ENCODE measurements around the gene SNTG2.

Gene SNTG2

GRCh38 chr2:1249897-1250687, 299.4 kb downstream of the SNTG2 start:
- DNase-seq, result no peak

GRCh38 chr2:1251520-1251919, 300.9 kb downstream of the SNTG2 start:
- DNase-seq, result no peak

DNA sequence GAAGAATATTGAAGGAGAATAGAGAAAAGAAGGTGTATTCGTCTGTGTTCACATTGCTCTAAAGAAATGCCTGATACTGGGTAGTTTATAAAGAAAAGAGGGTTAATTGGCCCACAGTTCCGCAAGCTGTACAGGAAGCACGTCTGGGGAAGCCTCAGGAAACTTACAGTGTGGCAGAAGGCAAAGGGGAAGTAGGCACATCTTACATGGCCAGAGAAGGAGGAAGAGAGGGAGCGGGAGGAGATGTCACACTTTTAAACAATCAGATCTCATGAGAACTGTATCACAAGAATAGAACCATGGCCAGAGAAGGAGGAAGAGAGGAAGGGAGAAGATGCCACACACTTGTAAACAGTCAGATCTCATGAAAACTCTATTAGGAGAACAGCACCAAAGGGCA, 303.0 kb downstream of the SNTG2 start:
- DNase-seq, result no peak

- no peak for DNase-seq
Observed at GRCh38 chr2:1254662-1255343, 304.2 kb downstream of the SNTG2 start.

DNA sequence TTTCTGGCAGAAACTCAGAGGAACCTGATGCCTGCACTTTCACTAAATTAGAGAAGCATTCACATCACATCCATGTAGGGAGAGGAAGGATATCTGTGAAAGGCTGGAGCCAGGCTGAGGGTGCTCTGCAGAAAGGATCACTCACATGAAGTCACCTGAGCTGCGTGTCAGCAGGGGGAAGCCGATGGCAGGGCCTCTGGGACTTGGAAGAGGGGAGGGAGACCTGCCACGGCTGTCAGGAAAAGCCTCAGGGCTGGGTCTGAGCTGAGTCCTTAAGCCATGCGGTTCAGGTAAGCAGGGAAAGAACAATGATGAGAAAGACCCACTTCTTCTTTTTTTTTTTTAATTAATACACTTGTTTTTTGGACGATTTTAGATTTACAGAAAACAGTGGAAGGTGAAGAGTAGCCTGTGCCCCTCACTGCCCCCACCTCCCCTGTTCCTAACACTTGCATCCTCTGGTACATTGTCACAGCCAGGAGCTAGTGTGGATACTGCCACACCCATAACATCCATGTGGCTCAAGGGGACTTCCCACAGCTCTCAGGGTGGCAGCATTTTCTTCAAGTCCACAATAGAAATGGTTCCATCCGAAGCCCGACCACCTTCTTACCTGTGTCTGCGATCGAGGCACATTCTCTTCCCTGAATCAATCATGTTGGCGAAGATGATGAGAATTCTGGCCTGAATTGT, 306.1 kb downstream of the SNTG2 start:
- no peak for DNase-seq

DNA sequence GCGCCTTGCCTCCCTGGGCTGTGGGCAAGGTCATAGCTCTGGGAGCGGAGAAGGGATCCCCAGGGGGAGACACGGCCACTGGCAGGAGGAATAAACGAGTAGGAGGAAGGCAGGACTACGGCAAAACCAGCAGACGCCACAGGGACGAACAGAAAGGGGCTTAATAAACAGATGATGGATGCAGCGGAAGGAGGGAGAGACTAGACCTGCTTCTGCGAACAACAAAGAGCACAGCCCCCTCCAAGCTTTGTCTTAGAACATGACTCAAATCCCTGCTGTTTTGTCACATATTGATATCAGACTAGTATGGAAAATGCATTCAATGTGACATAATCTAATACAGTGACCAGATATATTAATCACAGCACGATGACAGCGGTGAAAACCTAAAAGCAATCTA, 306.7 kb downstream of the SNTG2 start:
- DNase-seq, result no peak

GRCh38 chr2:1259746-1260145, 309.1 kb downstream of the SNTG2 start:
- DNase-seq, result no peak

GRCh38 chr2:1262609-1263008, 312.0 kb downstream of the SNTG2 start:
- no peak for DNase-seq

- no peak for DNase-seq
Observed at GRCh38 chr2:1265454-1265853, 314.8 kb downstream of the SNTG2 start.

- no peak for DNase-seq
Observed at GRCh38 chr2:1266351-1266750, 315.7 kb downstream of the SNTG2 start.

DNA sequence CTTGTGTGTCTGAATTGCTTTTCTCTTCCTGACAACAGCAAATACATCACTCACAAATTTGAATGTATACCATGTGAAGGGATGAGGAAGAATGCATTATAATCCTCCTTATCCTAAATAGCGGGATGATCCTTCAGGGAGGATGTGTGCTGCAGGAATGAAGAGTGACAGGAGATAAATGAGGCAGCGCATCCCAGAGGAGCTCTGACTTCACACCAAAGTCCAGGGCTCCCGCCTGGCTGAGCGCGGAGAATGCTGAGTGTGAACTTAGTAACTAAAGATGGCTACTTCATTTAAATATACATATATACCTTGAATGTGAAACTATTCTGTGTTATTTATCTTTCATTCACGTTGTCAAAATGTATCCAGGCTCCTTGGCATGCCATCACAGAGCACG, 317.4 kb downstream of the SNTG2 start:
- DNase-seq, result no peak

DNA sequence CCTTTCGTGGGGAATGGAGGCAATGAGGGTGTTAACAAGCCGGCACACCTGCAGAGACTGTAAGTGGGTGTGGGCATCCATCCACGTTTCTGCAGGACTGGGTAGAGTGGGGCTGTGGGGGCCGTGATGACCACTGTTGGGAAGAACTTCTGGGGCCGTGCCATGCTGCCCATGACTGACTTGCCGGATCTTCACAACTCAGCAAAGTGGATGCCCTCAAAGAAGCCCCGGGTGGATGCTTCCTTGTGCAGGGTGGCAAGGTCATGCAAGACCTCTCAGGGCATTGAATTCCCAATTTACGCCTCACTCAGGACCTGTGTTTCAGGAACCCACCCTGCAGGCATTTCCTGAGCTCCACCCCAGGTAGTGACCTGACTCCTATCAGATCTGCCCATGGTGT, 319.2 kb downstream of the SNTG2 start:
- no peak for DNase-seq

DNA sequence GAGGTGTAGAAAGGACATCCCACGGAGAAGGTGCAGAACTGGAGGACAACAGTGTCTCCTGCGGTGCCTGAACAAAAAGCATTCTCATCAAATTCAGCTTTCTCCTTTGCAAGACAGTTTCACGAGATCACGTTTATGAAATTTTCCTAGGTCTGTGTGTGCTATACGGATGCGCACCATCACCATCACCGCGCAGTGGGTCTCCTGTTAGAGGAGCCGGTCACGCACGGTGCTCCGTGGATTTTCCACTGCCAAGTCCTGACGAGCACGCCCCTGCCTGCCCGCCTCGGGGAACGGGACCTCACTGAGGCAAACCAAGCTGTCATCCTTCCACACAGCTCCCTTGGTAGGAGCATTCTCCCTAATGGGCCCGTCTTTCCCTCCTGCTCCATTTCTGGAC, 322.2 kb downstream of the SNTG2 start:
- DNase-seq, result no peak

DNA sequence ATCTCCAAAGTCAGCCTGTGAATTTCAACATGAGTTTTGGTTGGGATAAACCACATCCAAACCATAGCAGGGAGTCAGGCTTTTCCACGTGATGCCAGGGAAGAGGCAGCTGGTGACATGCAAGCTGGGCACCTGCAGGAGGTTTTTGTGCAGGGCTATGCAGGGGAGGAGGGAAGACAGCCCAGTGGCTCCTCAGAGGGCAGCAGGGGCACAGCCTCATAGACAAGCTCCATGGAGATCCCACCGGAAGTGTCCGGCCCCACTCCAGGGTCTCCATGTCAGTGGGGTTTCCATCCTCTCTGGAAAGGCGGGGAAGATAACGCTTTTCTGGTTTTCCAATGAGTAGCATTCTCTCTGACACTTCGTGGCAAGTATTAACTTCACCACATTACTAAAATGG, 327.0 kb downstream of the SNTG2 start:
- no peak for DNase-seq

- no peak for DNase-seq
Observed at GRCh38 chr2:1278125-1278524, 327.5 kb downstream of the SNTG2 start.

DNA sequence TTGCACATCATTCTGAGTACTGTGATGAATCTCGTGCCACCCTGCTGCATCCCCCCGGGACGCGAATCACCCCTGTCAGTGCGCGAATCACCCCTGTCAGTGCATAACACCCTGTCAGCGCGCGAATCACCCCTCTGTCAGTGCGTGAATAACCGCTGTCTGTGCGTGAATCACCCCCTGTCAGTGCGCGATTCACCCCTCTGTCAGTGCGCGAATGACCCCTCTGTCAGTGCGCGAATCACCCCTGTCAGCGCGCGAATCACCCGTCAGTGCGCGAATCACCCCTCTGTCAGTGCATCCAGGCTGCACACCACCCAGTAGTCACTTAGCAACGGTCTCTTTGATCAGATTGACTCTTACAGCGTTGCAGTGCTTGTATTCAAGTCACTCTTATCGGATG, 328.2 kb downstream of the SNTG2 start:
- DNase-seq, result no peak

DNA sequence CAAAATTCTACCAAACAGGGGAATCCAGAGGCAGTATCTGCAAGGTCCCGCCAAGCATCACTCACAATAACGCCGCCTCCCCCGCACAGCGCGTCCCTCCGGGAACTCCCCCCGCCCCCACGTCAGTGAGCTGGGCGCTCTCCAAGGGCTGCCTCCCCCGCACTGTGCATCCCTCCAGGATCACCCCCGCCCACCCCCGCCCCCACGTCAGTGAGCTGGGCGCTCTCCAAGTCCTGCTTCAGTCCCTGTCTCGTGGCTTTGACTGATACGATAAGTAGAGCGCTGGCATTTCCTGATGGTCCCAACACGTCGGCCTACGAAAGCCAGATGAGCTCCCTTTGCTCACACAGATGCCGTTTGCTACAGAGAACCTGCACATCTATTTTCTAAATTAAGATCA, 331.9 kb downstream of the SNTG2 start:
- no peak for DNase-seq

- DNase-seq, result no peak
Observed at GRCh38 chr2:1283020-1283801, 332.6 kb downstream of the SNTG2 start.

DNA sequence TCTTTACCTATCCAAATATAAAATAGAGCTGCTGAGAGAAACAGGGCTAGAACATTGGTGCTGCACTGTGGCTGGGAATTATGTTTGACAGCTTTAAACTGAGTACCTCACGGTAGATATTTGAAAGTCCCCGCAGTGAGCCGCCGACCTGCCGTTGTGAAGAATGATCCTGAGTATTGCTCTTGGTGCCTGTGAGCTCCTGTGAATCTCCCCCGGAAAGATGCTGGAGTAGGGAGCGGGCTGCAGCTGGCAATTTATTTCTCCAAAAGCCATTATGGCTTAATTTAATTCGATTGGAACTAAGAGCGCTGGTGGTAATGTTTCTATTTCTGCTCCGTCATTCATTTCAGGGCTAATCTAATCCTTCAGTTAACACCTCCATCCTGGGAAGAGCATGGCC, 333.2 kb downstream of the SNTG2 start:
- no peak for DNase-seq

DNA sequence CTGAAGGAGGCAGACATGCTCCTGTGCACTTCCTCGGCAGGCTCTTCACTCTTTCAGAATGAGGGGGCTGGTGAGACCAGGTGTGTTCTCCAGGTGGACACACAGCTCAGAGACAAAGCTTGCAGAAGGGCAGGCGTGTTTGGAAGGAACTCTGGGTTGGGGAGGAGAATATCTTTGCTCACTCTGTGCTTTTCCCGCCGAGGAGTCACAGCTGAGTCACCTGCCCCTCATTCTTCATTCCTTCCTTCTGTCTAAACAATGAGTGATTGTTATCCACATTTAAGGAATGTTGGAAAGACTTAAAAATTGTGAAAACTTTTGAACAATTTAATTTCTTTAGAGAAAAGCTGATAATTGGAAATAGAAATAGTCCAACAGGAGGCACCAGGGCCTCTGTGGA, 336.3 kb downstream of the SNTG2 start:
- no peak for DNase-seq

- DNase-seq, result no peak
Observed at GRCh38 chr2:1287427-1287826, 336.8 kb downstream of the SNTG2 start.

DNA sequence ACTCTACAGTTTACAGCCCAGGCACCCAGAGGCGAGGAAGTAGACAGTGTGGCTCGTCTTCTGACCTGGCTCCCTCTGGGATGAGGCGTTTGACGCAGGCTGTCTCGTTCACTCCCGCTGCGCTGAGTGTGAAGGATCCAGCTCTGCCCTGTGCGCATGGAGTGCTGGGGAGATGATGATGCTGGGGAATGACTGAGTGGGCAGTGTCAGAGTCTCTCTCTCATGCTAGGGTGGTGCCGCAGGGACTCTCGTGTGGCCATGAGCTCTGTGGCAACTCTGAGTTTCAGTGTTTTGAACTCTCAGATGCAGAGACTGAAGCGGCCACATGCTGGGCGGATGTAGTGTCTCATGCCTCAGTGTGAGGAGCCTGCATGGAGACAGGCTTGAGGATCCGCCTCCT, 344.3 kb downstream of the SNTG2 start:
- no peak for DNase-seq

GRCh38 chr2:1295740-1296139, 345.1 kb downstream of the SNTG2 start:
- DNase-seq, result no peak

All from NCI-H146 (cell line).